MG63 (cell line): Measurements from ENCODE around the gene HAUS6. TPM values are rescaled to one million over a fixed set of nuclear protein-coding genes. Genes with fewer than 3 reads are reported as not detected.

Experiments
- DNase-seq: peaks from one replicate; pipeline ENCODE4 v3.0.0-alpha.2; 2020
- H3K27me3 ChIP-seq: fragments of 250-450 bp; sonication (Bioruptor Pico); 2 replicates; pipeline ENCODE4 v1.5.1; 2020; ENCODE audit warnings: mild to moderate bottlenecking, moderate library complexity
- H3K36me3 ChIP-seq: fragments of 250-450 bp; sonication (Bioruptor Pico); 2 replicates; pipeline ENCODE4 v1.5.1; 2020; ENCODE audit warnings: mild to moderate bottlenecking, moderate library complexity
- H3K4me3 ChIP-seq: fragments of 250-450 bp; sonication (Bioruptor Pico); 2 replicates; pipeline ENCODE4 v1.5.1; 2020; ENCODE audit warnings: mild to moderate bottlenecking, moderate library complexity
- H3K9me3 ChIP-seq: fragments of 250-450 bp; sonication (Bioruptor Pico); 2 replicates; pipeline ENCODE4 v1.5.1; 2020; ENCODE audit warnings: mild to moderate bottlenecking, moderate library complexity
- total RNA-seq: library from RNA; depleted of rRNA; stranded (reverse); fragments of >200 nt; shearing (Covaris generic); gene quantifications from 2 replicates; pipeline ENCODE4 v1.2.3, GENCODE V29; 2014; ENCODE audit warnings: low replicate concordance

Gene HAUS6
- total RNA-seq, 1 experiment from 2014 or later: 22.9 TPM

GRCh38 chr9:19085295-19085694 is 17.4 kb downstream of the HAUS6 start:
- Histone ChIP-seq H3K36me3 (peaks cover 93% of the 10 kb centered on the region), H3K4me3 (no peak overlapping the region), H3K27me3 (no peaks in the 10 kb centered on the region), H3K9me3 (no peaks in the 10 kb centered on the region)
- no peak for DNase-seq

GRCh38 chr9:19074836-19075235 is 27.9 kb downstream of the HAUS6 start:
- no peak for DNase-seq
- Histone ChIP-seq H3K4me3 (no peak overlapping the region), H3K9me3 (no peaks in the 10 kb centered on the region)

GRCh38 chr9:19074229-19074628 is 28.5 kb downstream of the HAUS6 start:
- no peaks in the 10 kb centered on the region for H3K27me3 ChIP-seq
- H3K4me3 ChIP-seq: no peak overlapping the region
- peaks cover 95% of the 10 kb centered on the region for H3K36me3 ChIP-seq
- no peaks in the 10 kb centered on the region for H3K9me3 ChIP-seq
- no peak for DNase-seq

More at GRCh38 chr9:19074836-19075235, 27.9 kb downstream of the HAUS6 start:
- Histone ChIP-seq H3K27me3 (no peaks in the 10 kb centered on the region), H3K36me3 (peaks cover 93% of the 10 kb centered on the region)

GRCh38 chr9:19057033-19057432 is 45.7 kb downstream of the HAUS6 start:
- Histone ChIP-seq H3K9me3 (no peaks in the 10 kb centered on the region), H3K36me3 (peaks cover 73% of the 10 kb centered on the region)

GRCh38 chr9:19050637-19051591 is 51.8 kb downstream of the HAUS6 start:
- peak overlapping the region; percentile 69 for H3K4me3 ChIP-seq
- peaks cover 36% of the 10 kb centered on the region for H3K36me3 ChIP-seq
- DNase-seq: no peak
- no peaks in the 10 kb centered on the region for H3K27me3 ChIP-seq
- H3K9me3 ChIP-seq: no peaks in the 10 kb centered on the region

More at GRCh38 chr9:19057033-19057432, 45.7 kb downstream of the HAUS6 start:
- no peak for DNase-seq
- no peak overlapping the region for H3K4me3 ChIP-seq
- H3K27me3 ChIP-seq: no peaks in the 10 kb centered on the region

GRCh38 chr9:19049917-19050636 is 52.6 kb downstream of the HAUS6 start:
- Histone ChIP-seq H3K27me3 (no peaks in the 10 kb centered on the region), H3K36me3 (peaks cover 32% of the 10 kb centered on the region), H3K9me3 (no peaks in the 10 kb centered on the region), H3K4me3 (peak overlapping the region; percentile 69)
- DNase-seq: peak; percentile 24

- Histone ChIP-seq H3K36me3 (peaks cover 27% of the 10 kb centered on the region), H3K9me3 (no peaks in the 10 kb centered on the region), H3K4me3 (peak within 1 kb of the TSS; percentile 69), H3K27me3 (no peaks in the 10 kb centered on the region)
- peak; percentile 98 for DNase-seq
Measured at GRCh38 chr9:19048966-19049916, 53.5 kb downstream of the HAUS6 start, which contains the start of gene RRAGA. Gene RRAGA, plus strand, starts transcription at chr9:19049427. Its CDS starts 233 bp downstream, at chr9:19049660.

GRCh38 chr9:19036611-19037010 is 66.1 kb downstream of the HAUS6 start:
- no peak for DNase-seq
- Histone ChIP-seq H3K27me3 (no peaks in the 10 kb centered on the region; the same call in 1 of the 2 replicates), H3K4me3 (no peak overlapping the region), H3K36me3 (no peaks in the 10 kb centered on the region), H3K9me3 (no peaks in the 10 kb centered on the region; the same call in none of the 2 replicates)

GRCh38 chr9:19033015-19033414 is 69.7 kb downstream of the HAUS6 start, which contains the start of gene SAXO1:
Gene SAXO1, minus strand, starts transcription at chr9:19033209. Its CDS starts 301 bp downstream, at chr9:19032908.
- no peaks in the 10 kb centered on the region; the same call in 1 of the 2 replicates for H3K27me3 ChIP-seq
- no peaks in the 10 kb centered on the region for H3K36me3 ChIP-seq
- no peak within 1 kb of the TSS for H3K4me3 ChIP-seq
- DNase-seq: no peak
- H3K9me3 ChIP-seq: no peaks in the 10 kb centered on the region; the same call in none of the 2 replicates

GRCh38 chr9:19032406-19032805 is 70.3 kb downstream of the HAUS6 start:
- H3K27me3 ChIP-seq: no peaks in the 10 kb centered on the region; the same call in 1 of the 2 replicates
- no peak overlapping the region for H3K4me3 ChIP-seq
- no peaks in the 10 kb centered on the region for H3K36me3 ChIP-seq
- no peaks in the 10 kb centered on the region; the same call in none of the 2 replicates for H3K9me3 ChIP-seq
- no peak for DNase-seq

- H3K27me3 ChIP-seq: no peaks in the 10 kb centered on the region; the same call in 1 of the 2 replicates
- no peak for DNase-seq
- H3K36me3 ChIP-seq: no peaks in the 10 kb centered on the region
- H3K9me3 ChIP-seq: no peaks in the 10 kb centered on the region; the same call in 1 of the 2 replicates
- no peak overlapping the region for H3K4me3 ChIP-seq
Measured at GRCh38 chr9:19030899-19031298, 71.8 kb downstream of the HAUS6 start.

- no peaks in the 10 kb centered on the region for H3K9me3 ChIP-seq
- peak; percentile 57 for DNase-seq
- H3K27me3 ChIP-seq: no peaks in the 10 kb centered on the region
- no peaks in the 10 kb centered on the region for H3K36me3 ChIP-seq
- no peak overlapping the region for H3K4me3 ChIP-seq
Measured at GRCh38 chr9:19028835-19029451, 73.8 kb downstream of the HAUS6 start.

- DNase-seq: no peak
- Histone ChIP-seq H3K9me3 (no peaks in the 10 kb centered on the region), H3K27me3 (no peaks in the 10 kb centered on the region), H3K36me3 (no peaks in the 10 kb centered on the region), H3K4me3 (no peak overlapping the region)
Measured at GRCh38 chr9:19027825-19028224, 74.9 kb downstream of the HAUS6 start.

- Histone ChIP-seq H3K36me3 (no peaks in the 10 kb centered on the region), H3K4me3 (no peak overlapping the region), H3K27me3 (no peaks in the 10 kb centered on the region), H3K9me3 (peaks cover 4% of the 10 kb centered on the region)
- DNase-seq: no peak
Measured at GRCh38 chr9:19026375-19026774, 76.3 kb downstream of the HAUS6 start.

- peaks cover 9% of the 10 kb centered on the region for H3K9me3 ChIP-seq
Measured at GRCh38 chr9:19023078-19023477, 79.6 kb downstream of the HAUS6 start.

More at GRCh38 chr9:19023078-19023477, 79.6 kb downstream of the HAUS6 start:
- no peak for DNase-seq
- no peaks in the 10 kb centered on the region for H3K27me3 ChIP-seq
- no peaks in the 10 kb centered on the region for H3K36me3 ChIP-seq
- H3K4me3 ChIP-seq: no peak overlapping the region
